GM10266 (cell line): ENCODE data around the gene ADGRE1.

ENCODE experiments used
- DNase-seq: peaks from one replicate; pipeline ENCODE4 v3.0.0; 2012; ENCODE audit errors: extremely low spot score
- CTCF ChIP-seq: IDR thresholded peaks from 2 replicates; pipeline ENCODE4 v1.5.1; 2012; ENCODE audit warnings: mild to moderate bottlenecking, low read depth; ENCODE audit not compliant: control insufficient read depth, insufficient read depth; ENCODE audit errors: missing control alignments

Gene ADGRE1

DNA sequence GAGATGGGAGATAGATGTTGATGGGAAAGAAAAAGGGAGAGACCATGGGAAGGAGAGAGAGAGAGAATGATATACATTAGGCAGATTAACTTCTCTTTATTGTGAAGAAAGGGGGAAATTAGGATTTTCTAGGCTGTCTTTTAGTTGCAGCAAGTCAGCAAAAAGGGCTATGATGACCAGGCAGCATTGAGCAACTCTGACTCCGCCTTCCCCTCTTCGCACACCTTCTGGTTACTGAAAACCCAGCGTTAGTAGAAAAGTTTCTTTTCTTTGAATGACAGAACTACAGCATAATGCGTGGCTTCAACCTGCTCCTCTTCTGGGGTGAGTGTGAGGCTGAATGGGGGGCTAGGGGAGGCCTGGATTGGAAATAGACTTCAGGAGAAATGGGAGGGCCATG is at the start of gene ADGRE1:
Gene ADGRE1, plus strand, starts transcription at position 264 of the 400 bp plus-strand sequence. Its CDS starts 30 bp downstream, at position 294.
- DNase-seq: no peak
- TF ChIP-seq CTCF: no peak

DNA sequence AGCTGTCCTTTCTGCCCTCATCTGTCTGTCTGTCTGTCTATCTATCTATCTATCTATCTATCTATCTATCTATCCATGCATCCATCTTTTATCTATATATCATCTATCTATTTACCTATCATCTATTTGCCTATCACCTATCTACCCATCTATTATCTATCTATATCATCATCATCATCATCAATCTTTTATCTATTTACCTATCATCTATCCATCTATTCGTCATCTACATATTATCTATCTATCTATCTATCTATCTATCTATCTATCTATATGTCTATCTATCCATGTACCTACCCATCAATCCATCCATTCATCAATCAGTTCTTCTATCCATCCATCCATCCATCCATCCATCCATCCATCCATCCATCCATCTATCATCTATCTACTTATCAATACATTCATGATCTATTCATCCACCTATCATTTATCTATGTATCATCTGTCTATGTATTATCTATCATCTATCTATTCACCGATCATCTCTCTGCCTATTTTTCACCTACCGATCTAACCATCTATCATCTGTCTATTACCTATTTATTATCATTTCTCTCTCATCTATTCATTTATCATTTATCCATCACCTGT is 49.2 kb upstream of the ADGRE1 start:
- no peak for DNase-seq
- TF ChIP-seq CTCF: no peak

- no peak for DNase-seq
Observed at GRCh38 chr19:6842871-6843607, 44.3 kb upstream of the ADGRE1 start.

GRCh38 chr19:6847828-6848200 is 39.6 kb upstream of the ADGRE1 start:
- DNase-seq: no peak
- TF ChIP-seq CTCF: no peak

More at GRCh38 chr19:6842871-6843607, 44.3 kb upstream of the ADGRE1 start:
- TF ChIP-seq CTCF: no peak

DNA sequence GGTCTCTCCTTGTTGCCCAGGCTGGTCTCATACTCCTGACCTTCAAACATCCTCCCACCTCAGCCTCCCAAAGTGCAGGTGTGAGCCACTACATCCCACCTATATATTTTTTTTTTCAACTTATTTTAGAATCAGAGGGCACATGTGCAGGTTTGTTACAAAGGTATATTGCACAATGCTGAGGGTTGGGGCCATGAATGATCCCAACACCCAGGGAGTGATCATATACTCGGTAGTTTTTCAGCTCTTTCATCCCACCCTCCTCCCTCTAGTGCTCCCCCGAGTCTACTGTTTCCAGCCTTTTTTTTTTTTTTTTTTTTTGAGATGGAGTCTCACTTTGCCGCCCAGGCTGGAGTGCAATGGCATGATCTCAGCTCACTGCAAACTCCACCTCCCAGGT is 38.4 kb upstream of the ADGRE1 start:
- no peak for TF ChIP-seq CTCF
- no peak for DNase-seq

GRCh38 chr19:6849876-6850275 is 37.5 kb upstream of the ADGRE1 start:
- TF ChIP-seq CTCF: no peak
- no peak for DNase-seq

DNA sequence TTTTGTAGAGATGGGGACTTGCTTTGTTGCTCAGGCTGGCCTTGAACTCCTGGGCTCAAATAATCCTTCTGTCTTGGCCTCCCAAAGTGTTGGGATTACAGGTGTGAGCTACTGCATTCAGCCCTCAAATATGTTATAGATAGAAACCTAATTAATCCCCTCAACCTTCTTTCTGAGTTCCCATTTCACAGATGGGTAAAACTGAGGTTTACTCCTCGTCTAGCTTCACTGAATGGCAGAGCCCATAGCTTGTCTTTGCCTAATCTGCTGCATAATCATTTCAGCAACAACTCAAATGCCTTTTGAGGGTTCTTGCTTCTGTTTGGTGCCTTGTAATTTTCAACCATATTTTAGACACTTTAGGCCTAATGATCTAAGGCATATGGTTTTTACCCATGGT is 36.0 kb upstream of the ADGRE1 start:
- no peak for TF ChIP-seq CTCF
- DNase-seq: no peak
